H9 (cell line): Measurements from ENCODE around the gene ELP6. TPM values are rescaled to one million over a fixed set of nuclear protein-coding genes. Genes with fewer than 3 reads are reported as not detected.

Source experiments
- DNase-seq: peaks from one replicate; pipeline ENCODE4 v3.0.0-alpha.2; 2017
- H2AFZ ChIP-seq: one replicate; pipeline ENCODE4 v1.6.1; 2013; ENCODE audit warnings: mild to moderate bottlenecking, low read length, control low read depth, moderate library complexity
- H2AK5ac ChIP-seq: 2 replicates; pipeline ENCODE4 v1.6.1; 2013; ENCODE audit warnings: low read length, control low read depth, mixed read lengths; ENCODE audit not compliant: insufficient read length
- H2BK120ac ChIP-seq: one replicate; pipeline ENCODE4 v1.6.1; 2013; ENCODE audit warnings: low read depth, mild to moderate bottlenecking, low read length, control low read depth, inconsistent platforms; ENCODE audit not compliant: poor library complexity, severe bottlenecking
- H2BK12ac ChIP-seq: 2 replicates; pipeline ENCODE4 v1.6.1; 2013; ENCODE audit warnings: low read length, control low read depth, mixed read lengths, low read depth; ENCODE audit not compliant: insufficient read length
- H2BK15ac ChIP-seq: 2 replicates; pipeline ENCODE4 v1.6.1; 2013; ENCODE audit warnings: low read depth, low read length, control low read depth
- H2BK20ac ChIP-seq: one replicate; pipeline ENCODE4 v1.6.1; 2013; ENCODE audit warnings: low read depth, mild to moderate bottlenecking, low read length, control low read depth, inconsistent platforms; ENCODE audit not compliant: poor library complexity, severe bottlenecking
- H2BK5ac ChIP-seq: 2 replicates; pipeline ENCODE4 v1.6.1; 2013; ENCODE audit warnings: low read length, control low read depth, mixed read lengths; ENCODE audit not compliant: insufficient read length
- H3K14ac ChIP-seq: 2 replicates; pipeline ENCODE4 v1.6.1; 2013; ENCODE audit warnings: low read length, control low read depth; ENCODE audit not compliant: insufficient read depth
- H3K18ac ChIP-seq: 2 replicates; pipeline ENCODE4 v1.6.1; 2013; ENCODE audit warnings: low read depth, mild to moderate bottlenecking, mixed read lengths, low read length, control low read depth; ENCODE audit not compliant: insufficient read length
- H3K23ac ChIP-seq: 2 replicates; pipeline ENCODE4 v1.6.1; 2013; ENCODE audit warnings: low read length, control low read depth, mixed read lengths, low read depth; ENCODE audit not compliant: insufficient read length
- H3K23me2 ChIP-seq: 2 replicates; pipeline ENCODE4 v1.6.1; 2013; ENCODE audit warnings: low read depth, mild to moderate bottlenecking, mixed read lengths, low read length, control low read depth; ENCODE audit not compliant: insufficient read length, poor library complexity, severe bottlenecking
- H3K27ac ChIP-seq: 2 replicates; pipeline ENCODE4 v1.5.1; 2013; ENCODE audit warnings: low read length, control low read depth, mixed read lengths, low read depth; ENCODE audit not compliant: insufficient read length
- H3K27me3 ChIP-seq: 2 replicates; pipeline ENCODE4 v1.6.1; 2013; ENCODE audit warnings: low read length, control low read depth, inconsistent platforms; ENCODE audit not compliant: insufficient read depth
- H3K4ac ChIP-seq: 2 replicates; pipeline ENCODE4 v1.6.1; 2013; ENCODE audit warnings: low read depth, mild to moderate bottlenecking, control low read depth, inconsistent platforms, low read length, moderate library complexity
- H3K4me1 ChIP-seq: 2 replicates; pipeline ENCODE4 v1.6.1; 2013; ENCODE audit warnings: low read length, control low read depth, inconsistent platforms; ENCODE audit not compliant: insufficient read depth
- H3K4me2 ChIP-seq: 2 replicates; pipeline ENCODE4 v1.6.1; 2013; ENCODE audit warnings: low read length, control low read depth, mixed read lengths; ENCODE audit not compliant: insufficient read length, insufficient read depth
- H3K56ac ChIP-seq: 2 replicates; pipeline ENCODE4 v1.6.1; 2013; ENCODE audit warnings: low read depth, mild to moderate bottlenecking, mixed read lengths, low read length, control low read depth; ENCODE audit not compliant: insufficient read length
- H3K79me1 ChIP-seq: 2 replicates; pipeline ENCODE4 v1.6.1; 2013; ENCODE audit warnings: low read depth, mild to moderate bottlenecking, moderate library complexity, low read length, control low read depth, inconsistent platforms; ENCODE audit not compliant: insufficient read depth, poor library complexity, severe bottlenecking
- H3K79me2 ChIP-seq: 2 replicates; pipeline ENCODE4 v1.6.1; 2013; ENCODE audit warnings: low read length, control low read depth, inconsistent platforms; ENCODE audit not compliant: insufficient read depth
- H3K9ac ChIP-seq: 2 replicates; pipeline ENCODE4 v1.6.1; 2013; ENCODE audit warnings: low read length, control low read depth, mixed read lengths; ENCODE audit not compliant: insufficient read length; ENCODE audit errors: extremely low read depth
- H3K9me3 ChIP-seq: one replicate; pipeline ENCODE4 v1.6.1; 2013; ENCODE audit warnings: low read depth, low read length, inconsistent platforms; ENCODE audit not compliant: control insufficient read depth
- H3T11ph ChIP-seq: one replicate; pipeline ENCODE4 v1.6.1; 2013; ENCODE audit warnings: mild to moderate bottlenecking, low read length, control low read depth, inconsistent platforms
- H4K20me1 ChIP-seq: one replicate; pipeline ENCODE4 v1.6.1; 2013; ENCODE audit not compliant: control insufficient read depth, insufficient read length, insufficient read depth
- H4K5ac ChIP-seq: 2 replicates; pipeline ENCODE4 v1.6.1; 2013; ENCODE audit warnings: low read depth, mild to moderate bottlenecking, mixed read lengths, low read length, control low read depth; ENCODE audit not compliant: insufficient read length
- H4K8ac ChIP-seq: replicated peaks from 2 replicates; pipeline ENCODE4 v1.6.1; 2013; ENCODE audit warnings: low read length, control low read depth, mixed read lengths, low read depth; ENCODE audit not compliant: insufficient read length
- H4K91ac ChIP-seq: 2 replicates; pipeline ENCODE4 v1.6.1; 2013; ENCODE audit warnings: low read depth, mild to moderate bottlenecking, moderate library complexity, mixed read lengths, low read length, control low read depth; ENCODE audit not compliant: insufficient read length
- H3K27ac Mint-ChIP-seq, 3 experiments: 2 replicates in 2 of 3; 3 replicates in 1 of 3; pipeline ENCODE4 v1.8.0; 2020 to 2021; ENCODE audit warnings: mixed read lengths in 3 of 3, mild to moderate bottlenecking in 1 of 3, moderate library complexity in 1 of 3
- H3K27me3 Mint-ChIP-seq: 2 replicates; pipeline ENCODE4 v1.8.0; 2021; ENCODE audit warnings: low read depth, mild to moderate bottlenecking, moderate library complexity, mixed read lengths
- H3K36me3 Mint-ChIP-seq, 3 experiments: 2 replicates in 2 of 3; 3 replicates in 1 of 3; pipeline ENCODE4 v1.8.0; 2020 to 2021; ENCODE audit warnings: low read depth in 3 of 3, mixed read lengths in 3 of 3; ENCODE audit not compliant: insufficient read depth in 1 of 3
- H3K4me1 Mint-ChIP-seq, 2 experiments: 2 replicates each; pipeline ENCODE4 v1.8.0; 2020; ENCODE audit warnings: mixed read lengths in 2 of 2
- H3K4me3 Mint-ChIP-seq, 2 experiments: 2 replicates in 1 of 2; 3 replicates in 1 of 2; pipeline ENCODE4 v1.8.0; 2020 to 2021; ENCODE audit warnings: mild to moderate bottlenecking in 2 of 2, mixed read lengths in 2 of 2, moderate library complexity in 1 of 2
- H3K9me3 Mint-ChIP-seq, 2 experiments: 2 replicates in 1 of 2; 3 replicates in 1 of 2; pipeline ENCODE4 v1.8.0; 2020; ENCODE audit warnings: mild to moderate bottlenecking in 2 of 2, mixed read lengths in 2 of 2, moderate library complexity in 1 of 2
- CTCF ChIP-seq: fragments of 200-600 bp; sonication (generic); conservative IDR thresholded peaks from 3 replicates; pipeline ENCODE4 v1.8.0; 2021; ENCODE audit warnings: antibody characterized with exemption, mild to moderate bottlenecking
- WGBS: extraction: QIAGEN DNeasy Blood & Tissue Kit; methylation state at CpG from one replicate; pipeline ENCODE4 v1.1.7; 2013; ENCODE audit warnings: missing lambda C conversion rate, low lambda C conversion rate, mixed read lengths; ENCODE audit not compliant: insufficient read length; ENCODE audit errors: extremely low coverage; 5-methylcytosine and 5-hydroxymethylcytosine counted together
- total RNA-seq: library from RNA; stranded (reverse); gene quantifications from 2 replicates; pipeline ENCODE4 v1.2.1, GENCODE V29; 2021

Gene ELP6
- total RNA-seq, 1 experiment from 2014 or later: 53.9 TPM

DNA sequence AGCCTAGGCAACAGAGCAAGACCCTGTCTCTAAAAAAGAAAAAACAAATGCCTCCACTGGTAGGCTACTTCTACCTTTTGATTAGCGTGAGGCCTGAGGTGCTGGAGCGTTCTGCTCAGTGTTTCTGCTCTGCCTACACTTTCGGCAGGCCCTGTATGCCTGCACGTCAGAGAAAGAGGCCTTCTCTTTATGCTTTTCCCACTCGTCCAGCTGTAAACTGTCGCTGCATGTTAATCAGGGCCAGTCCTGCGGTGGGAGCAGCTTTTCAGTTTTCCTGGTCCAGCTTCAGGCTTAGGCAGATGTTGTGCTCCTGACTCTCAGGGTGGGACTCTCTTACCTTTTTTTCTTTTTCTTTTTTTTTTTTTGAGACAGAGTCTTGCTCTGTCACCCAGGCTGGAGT lies 39.9 kb upstream of the ELP6 start:
- Histone ChIP-seq H4K8ac (no peak overlapping the region), H2AFZ (no peak overlapping the region)
- WGBS: no CpG with 5 or more reads among the region's 7 CpGs

More for the DNA sequence above, 39.9 kb upstream of the ELP6 start:
- H3T11ph ChIP-seq: no peak overlapping the region
- no peaks in the 10 kb centered on the region for H3K23me2 ChIP-seq
- no peak overlapping the region for H3K14ac ChIP-seq
- H3K18ac ChIP-seq: no peak overlapping the region
- no peaks in the 10 kb centered on the region for H3K4me1 ChIP-seq
- H3K4me3 Mint-ChIP-seq: no peak overlapping the region
- H3K27ac Mint-ChIP-seq: no peak overlapping the region
- no peaks in the 10 kb centered on the region for H4K20me1 ChIP-seq
- no peak overlapping the region for H2AK5ac ChIP-seq
- H3K56ac ChIP-seq: no peak overlapping the region
- no peaks in the 10 kb centered on the region for H3K9me3 Mint-ChIP-seq
- H3K79me2 ChIP-seq: no peaks in the 10 kb centered on the region
- no peak for TF ChIP-seq CTCF
- H3K4ac ChIP-seq: no peak overlapping the region
- H3K4me2 ChIP-seq: no peak overlapping the region
- H3K27me3 ChIP-seq: no peaks in the 10 kb centered on the region
- no peak overlapping the region for H2BK12ac ChIP-seq
- H2BK20ac ChIP-seq: no peak overlapping the region
- H2BK120ac ChIP-seq: no peak overlapping the region
- no peak overlapping the region for H2BK15ac ChIP-seq
- peak overlapping the region; percentile 30 for H4K5ac ChIP-seq
- no peak for DNase-seq
- H3K9me3 ChIP-seq: no peaks in the 10 kb centered on the region
- H3K23ac ChIP-seq: no peak overlapping the region
- no peak overlapping the region for H4K91ac ChIP-seq
- H3K9ac ChIP-seq: no peak overlapping the region
- no peak overlapping the region for H2BK5ac ChIP-seq
- H3K4me1 Mint-ChIP-seq: 0 out of 4 replicates have a peak, but pooled peaks cover 0 to 4% of the 10 kb centered on the region in 2 experiments
- peaks cover 16% of the 10 kb centered on the region for H3K27me3 Mint-ChIP-seq
- H3K27ac ChIP-seq: no peak overlapping the region
- H3K36me3 Mint-ChIP-seq: no peaks in the 10 kb centered on the region; a peak in 1 of 7 replicates
- H3K79me1 ChIP-seq: no peaks in the 10 kb centered on the region
